Smooth muscle cell of the brain vasculature (primary cell): ENCODE measurements around the gene MSI2.

Experiments used
- DNase-seq: peaks from one replicate; pipeline ENCODE4 v3.0.0-alpha.2; 2012; ENCODE audit warnings: low read depth, low spot score

MSI2 gene

DNA sequence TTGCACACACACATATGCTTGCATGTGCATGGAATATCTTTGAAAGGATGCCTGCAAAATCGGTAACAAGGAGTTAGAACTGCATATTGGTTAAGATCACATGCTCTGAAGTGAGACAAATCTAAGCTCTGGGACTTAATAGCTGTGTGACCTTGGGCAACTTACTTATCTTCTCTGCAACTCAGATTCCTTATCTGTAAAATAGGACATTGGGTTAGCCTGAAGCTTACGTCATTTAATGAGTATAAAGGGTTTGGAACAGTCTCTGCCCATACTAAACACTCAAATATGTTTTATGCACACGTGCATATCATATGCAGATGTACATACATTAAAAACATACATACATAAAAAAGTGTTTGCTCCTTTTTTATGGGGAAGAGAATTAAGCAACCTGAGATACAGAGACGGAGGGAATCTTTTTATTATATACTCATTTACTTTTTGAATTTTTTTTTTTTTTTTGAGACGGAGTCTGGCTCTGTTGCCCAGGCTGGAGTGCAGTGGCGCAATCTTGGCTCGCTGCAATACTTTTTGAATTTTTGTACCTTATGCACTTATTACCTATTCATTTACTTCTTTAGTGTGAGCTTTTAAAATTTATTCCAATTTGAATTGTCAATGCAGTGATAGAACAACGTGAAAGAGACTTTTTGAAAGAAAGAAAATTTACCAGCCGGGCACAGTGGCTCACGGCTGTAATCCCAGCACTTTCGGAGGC lies 282.6 kb downstream of the MSI2 start:
- DNase-seq = no peak

DNA sequence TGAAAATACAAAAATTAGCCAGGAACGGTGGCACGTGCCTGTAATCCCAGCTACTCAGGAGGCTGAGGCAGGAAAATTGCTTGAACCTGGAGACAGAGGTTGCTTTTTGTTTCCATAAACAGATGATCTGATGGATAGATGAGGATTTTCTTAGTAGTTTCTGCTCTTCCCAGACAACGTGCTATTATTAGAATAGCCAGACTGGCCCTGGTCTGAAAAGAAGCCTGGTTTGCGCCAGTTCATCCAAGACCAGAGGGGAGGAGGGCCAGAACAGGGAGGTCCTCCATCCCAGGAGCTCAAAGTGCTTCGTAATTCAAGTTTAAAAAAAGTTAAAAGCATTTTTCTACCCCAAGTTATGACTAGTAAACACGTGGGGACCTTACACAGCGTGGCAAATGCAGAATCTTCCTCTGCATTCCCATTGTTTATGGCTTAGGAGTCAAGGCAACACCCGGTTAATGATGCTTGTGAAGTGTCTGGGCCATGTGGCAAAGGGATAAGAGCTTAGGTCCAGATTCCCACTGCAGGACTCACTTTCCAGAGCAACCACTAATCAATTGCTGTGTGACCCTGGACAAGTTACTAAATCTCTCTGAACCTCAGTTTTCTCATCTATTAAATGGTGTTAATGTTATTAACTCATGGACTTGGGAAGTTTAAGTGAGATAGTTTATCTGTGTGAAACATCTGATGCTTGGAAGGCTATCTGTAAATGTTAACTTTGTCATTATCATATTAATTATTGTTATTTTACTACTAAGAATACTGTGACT lies 283.4 kb downstream of the MSI2 start:
- no peak for DNase-seq

DNA sequence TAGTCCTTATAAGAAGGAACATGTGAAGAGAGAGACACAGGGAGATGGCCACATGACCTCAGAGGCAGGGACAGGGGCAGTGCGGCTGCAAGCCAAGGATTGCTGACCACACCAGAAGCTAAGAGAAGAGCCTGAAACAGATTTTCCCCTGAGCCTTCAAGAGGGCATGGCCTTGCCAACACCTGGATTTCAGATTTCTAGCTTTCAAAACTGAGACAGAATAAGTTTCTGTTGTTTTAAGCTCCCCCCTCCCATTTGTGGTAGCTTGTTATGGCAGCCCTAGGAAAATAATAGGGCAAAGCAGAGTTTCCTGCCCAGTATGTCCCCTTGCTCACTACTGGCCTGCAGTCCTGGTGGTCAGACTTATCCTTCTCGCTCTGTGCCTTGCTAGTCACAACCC lies 284.3 kb downstream of the MSI2 start:
- DNase-seq = no peak

DNA sequence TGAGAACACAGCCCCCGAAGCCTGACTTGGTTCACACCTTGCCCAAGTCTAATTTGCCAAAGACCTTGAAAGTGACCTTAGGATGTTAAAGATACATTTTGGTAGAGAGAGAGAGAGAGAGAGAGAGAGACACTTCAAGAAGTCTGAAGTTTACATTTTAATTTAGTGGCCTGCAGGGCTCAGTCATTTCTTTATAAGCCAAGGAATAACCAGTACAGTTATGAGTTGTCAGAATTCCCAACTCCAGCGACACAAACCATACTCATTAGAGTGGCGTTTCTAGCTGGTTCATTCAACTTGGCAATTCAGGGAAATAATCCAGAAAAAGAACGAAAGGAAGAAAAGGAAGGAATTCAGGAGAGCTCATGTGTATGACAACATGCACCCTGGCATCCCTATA lies 284.7 kb downstream of the MSI2 start:
- no peak for DNase-seq

DNA sequence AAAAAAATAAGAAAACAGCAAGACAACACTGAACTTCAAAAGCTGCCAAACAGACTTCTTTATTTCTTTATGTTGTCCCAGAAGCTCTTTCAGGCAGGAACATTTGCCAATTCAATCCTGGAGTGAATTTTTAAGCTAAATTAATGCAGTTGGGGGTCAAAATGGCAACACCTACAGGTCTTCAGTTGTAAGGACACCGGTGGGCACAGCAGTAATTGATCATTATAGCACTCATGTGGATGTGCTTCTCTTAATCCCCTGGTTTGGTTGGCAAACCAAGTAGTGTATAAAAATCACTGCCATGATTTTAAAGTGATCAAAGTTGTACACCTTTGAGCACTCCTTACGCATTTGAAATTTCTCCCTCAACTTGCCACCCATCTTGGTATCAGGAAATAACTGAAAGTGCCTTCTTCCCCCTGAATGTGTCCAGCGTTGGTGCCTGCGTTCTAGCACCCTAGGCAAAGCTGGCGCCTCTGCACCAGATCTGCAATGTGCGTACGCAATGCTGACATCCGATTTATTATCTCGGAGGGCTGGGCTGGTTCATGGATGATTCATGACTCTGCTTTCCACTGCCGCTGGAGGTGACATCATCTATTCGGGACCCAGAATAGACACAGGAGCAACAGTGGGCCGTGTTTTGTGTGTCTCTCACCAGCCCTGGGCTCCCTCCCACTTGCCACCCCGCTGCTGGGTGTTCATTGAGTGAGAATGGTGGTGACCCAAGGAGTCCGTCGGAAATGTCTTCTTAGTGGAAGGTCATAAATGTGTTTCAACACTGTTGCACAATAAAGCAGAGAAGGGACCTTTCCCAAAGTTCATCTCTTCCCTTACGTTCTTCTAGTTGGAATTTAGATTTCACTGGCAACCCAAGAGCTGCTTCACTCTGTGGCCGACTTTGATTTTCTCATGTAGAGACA lies 285.4 kb downstream of the MSI2 start:
- no peak for DNase-seq

DNA sequence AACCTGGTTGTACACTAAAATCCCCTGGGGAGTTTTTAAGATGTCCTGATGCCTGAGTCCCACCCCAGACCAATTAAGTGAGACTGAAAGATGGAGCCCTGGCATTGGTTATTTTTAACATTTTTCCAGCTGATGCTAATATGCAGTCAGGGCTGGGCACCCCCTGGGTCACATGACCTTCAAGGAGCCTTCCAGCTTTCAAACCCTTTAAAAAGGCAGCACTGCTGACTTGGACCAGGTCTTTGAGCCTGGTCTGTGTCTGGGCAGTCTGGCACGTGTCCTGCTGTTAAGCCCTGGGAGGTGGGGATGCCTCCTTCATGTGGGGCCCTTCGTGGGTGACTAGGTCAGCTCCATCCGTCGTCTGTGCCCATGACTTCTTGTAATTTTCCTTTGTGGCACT lies 286.2 kb downstream of the MSI2 start:
- DNase-seq = no peak

DNA sequence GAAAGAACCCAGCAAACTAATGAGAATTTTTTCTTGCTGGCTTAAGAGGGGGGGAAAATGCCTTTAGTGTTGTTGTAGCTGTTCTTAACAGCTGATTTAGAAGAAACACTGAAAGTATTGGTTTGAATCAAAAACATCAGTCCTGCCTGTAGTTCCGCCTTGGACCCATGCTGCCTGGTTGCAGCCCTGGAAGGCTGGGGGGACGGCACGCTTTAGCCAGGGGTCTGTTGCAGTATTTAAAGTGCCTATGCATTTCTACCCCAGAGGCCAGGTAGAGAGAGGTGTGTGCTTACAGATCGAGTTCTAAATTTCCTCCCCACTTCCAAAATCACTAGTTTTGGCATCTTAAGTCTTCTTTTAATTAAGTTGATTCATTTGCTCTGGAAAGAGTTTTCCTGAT lies 286.9 kb downstream of the MSI2 start:
- DNase-seq = no peak

DNA sequence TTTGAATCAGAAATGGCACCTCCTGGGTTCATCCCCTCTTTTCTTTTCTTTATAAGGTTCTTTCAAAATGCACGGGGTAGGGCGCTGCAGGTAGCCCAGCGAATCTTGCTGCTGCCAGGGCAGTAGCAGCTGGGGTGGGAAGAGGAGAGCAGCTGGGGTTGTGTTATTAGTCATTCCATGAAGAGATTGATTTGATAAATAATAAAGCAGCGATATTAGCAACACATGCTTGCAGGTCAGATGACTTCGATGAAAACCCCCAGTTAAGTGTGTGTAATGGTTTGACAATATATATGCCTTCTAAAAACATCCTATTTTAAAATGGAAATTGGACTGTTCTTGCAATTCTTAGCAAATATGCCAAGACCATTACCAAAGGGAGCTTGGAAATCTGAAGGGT lies 288.1 kb downstream of the MSI2 start:
- no peak for DNase-seq

DNA sequence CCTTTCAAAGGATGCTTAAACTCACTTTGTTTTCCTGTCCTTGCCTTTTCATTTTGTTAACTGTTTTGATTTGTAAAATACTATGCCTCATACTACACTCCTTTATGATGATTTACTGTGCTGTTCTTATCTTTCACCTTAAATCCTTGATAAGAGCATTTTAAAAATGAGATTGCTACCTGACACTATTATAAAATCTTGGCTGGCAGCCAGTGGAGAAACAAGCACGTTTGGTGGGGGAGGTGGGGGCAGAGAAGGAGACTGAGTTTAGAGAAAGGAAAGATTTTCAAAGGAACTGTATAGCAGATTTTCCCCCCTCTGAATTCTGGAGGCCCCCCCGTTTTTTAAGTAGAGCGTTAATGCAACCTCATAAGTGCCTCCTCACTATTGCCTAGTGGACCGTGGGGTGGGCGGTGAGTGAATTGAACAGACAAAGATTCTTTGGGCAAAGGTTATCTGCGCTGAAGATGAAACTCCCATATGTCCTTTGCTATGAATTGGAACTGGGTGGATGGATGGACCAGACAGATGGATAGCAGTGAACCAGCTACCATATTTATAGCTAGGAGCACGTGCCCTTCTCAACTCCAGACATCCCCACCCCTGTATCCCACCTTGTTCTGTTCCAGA lies 288.6 kb downstream of the MSI2 start:
- no peak for DNase-seq

DNA sequence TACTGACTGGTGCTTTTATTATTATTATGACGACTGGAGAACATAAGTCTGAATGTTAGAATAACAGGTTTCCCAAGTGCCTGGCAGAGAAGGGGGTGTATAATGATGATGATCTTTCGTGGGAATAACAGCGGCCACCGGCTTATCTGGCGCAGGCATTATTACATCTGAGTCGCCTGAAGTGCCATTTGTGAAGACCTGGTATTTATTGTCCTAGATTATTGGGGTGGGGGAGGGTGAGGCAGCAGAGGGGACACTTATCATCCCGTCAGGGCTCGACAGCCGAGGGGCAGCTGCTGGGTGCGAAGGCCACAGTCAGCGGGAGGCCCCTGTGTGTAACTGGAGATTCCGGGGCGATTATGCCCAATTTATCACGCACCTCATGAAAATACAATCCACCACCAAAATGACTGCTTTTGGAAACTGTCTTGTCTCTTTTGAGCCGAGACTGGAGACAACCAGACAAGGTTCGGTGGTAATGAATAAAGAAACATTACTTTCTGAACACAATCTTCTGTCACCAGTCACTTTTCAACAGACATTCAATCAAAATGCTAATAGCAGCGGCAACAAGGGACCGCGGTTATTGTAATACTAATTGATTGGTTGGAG lies 289.5 kb downstream of the MSI2 start:
- no peak for DNase-seq

DNA sequence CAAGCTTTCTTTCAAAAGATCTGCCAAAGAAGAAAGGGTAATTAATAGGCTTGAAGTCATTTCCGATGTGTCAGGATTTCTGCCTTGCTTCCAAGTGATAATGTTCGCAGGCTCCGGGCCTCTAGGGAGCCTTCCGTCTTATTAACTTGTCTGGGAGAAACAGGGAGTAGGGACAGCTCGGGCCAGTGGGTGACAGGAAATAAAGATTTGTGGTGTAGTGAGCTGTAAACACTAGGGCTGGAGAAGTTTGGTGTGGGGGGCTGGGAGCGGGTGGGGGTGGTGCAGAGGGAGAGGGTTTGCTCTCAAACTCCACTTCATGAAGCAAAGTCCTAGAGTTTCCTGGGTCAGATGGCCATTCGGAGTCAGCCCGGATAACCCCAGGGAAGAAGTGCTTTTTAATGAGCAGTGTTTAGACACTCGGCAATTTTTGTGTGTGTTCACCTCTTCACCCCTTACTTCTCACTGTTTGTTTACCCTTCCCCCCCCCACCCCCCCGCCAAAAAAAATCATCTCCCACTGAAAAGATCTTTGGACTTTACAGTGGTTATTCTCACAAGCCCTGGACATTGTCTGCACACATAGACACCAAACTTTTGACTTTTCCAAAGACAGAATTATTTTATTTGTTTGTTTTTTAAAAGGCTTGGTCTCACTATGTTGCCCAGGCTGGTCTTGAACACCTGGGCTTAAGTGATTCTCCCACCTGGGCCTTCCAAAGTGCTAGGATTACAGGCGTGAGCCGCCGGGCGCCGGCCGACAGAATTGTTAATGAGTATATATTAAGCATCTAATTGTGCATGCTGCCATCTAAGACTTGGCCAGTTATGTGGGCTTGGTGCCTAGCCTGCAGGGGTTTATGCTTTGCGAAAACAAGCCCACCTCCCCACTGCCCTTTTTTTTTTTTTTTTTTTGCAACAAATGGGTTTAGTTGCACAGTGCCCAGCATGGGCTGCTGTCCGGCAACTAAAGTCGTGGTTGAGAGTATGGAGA lies 292.4 kb downstream of the MSI2 start:
- no peak for DNase-seq

DNA sequence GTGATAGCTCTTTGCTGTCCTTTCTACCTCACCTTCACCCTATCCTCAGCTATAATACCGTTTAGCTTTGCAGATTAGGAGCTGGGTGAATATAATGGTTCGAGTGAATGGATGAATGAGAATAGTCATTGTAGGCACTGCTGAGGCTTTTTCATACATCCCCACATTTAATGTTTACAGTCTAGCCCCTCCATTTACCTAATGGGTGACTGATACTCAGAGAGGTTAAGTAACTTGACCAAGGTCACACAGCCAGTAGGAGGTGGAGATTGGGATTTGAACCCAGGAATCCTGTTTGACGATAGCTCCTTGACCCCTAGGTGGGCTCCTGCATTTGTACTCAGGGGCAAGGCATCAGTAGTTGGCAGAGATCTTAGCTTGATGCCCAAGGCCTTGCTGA lies 293.1 kb downstream of the MSI2 start:
- no peak for DNase-seq

DNA sequence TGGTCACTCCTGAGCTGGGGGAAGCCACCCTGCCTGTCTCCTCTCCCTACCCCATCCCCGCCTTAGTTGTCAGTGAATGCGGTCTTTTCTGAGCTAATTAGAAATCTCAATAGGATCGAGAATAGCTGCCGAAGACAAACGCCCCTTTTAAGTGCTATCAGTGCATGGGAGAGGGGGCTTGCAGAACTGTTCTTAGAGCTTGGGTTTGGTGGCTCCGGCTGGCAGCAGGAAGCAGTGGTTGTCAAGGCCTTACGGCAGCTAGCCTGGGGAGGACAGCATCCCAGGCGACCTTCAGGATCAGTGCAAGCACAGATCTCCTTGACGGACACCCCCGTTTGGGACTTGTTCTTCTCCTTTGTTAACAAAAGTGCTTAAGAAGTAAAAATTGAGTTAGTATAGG lies 293.7 kb downstream of the MSI2 start:
- no peak for DNase-seq

DNA sequence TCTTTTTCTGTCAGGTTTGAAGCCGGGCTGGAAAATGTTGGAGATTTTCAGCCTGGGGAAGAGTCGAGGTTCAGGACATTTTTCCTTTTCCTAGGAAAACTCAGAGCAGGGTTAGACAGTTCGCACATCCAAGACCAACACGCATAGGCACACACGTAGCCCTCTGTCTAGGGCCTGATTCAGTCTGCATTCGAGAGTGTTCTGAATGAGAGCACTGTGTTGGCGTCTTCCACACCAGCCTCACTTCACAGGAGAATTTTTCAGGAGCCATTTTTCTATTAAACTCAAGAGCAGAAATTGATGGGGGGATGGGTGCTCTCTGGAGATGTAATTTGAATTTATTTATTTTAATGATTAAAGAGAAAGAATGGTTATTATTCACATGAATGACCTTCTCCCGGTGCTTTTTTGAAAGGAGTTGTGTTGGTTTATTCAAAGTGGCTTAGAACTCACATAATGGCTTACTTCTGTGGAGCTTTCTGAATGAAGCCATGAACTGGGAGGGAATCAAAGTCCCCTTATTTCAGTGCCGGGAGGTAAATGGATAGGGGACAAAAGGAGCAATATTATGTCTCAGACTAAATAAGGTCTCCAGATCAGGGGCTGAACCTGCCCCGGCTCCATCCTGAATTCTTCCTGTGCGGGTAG lies 294.5 kb downstream of the MSI2 start:
- DNase-seq = no peak

DNA sequence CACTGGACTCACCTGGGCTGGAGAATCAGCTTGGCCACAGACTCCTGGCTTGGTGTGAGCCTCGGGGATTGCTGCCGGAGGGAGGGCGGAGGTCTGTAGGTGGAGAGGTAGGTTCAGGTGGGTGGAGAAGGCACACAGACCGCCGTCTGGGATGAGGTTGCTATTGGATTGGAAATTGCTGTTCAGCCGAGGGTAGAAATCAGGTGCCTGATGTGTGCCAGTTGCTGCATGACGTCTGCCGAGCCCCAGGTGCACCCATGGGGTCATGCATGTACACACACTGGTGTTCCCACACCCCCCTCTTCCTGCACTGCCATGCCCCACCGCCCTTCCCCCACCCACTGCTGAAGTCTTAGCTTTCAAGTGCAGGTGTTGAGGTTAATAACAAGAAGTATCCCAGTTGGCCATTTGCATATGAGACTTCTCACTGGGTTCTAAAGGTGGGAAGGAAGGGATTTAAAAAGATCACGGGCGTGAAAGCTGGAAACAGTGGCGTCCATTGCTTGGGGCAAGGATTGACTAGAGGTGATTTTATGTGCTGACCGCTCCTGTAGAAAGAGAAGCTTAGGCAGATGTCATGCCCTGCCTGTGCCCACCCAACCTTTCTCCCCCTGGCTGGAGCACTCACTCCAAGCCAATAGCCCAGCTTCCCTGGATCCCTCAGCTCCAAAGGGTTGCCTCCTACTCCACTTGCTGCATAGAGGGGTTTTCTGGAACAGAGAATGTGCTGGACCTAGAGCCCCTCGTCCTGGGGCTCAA lies 295.2 kb downstream of the MSI2 start:
- DNase-seq = no peak

DNA sequence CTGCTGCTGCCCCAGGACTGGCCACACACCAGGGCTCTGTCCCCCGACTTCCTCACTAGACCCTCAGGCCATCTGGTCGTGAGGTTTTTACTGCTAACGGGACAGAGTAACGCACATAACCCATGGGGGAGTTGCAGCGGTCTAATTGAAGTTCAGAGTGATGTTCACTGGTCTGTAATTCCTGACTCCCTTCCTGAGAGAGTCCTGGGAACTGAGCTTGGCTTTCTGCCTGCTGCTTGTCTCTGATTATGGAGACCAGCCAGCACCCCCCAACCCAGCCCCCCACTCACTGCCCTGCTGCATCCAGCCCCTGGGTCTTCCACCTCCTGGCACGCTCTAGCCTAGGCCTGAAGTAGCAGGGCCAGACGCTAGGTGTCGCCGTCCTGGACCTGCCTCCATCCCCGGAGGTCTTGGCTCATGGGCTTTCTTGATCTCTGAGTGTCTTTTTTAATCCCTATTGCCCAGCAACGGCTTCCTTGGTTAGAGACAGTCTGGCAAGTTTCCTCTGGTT lies 295.8 kb downstream of the MSI2 start:
- no peak for DNase-seq

DNA sequence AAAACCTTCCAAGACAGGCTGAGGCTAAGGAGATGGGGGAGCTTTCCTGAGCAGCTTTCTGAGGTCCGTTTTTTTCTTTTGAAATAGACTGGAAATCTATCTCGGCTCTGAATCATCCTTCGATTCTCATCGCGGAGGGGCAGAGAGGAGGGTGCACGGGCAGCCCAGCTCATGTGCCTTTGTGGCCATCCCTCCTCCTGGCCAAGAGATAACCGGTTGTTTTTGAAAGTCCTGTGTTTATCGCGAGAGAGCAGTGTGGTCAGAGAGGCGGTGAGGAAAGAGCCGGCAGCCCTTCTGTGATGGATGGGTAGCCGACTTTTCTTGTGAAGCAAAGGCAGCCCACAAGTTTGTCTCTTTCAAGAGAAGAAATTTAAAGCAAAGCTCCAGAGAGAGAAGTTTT lies 297.2 kb downstream of the MSI2 start:
- DNase-seq = no peak

DNA sequence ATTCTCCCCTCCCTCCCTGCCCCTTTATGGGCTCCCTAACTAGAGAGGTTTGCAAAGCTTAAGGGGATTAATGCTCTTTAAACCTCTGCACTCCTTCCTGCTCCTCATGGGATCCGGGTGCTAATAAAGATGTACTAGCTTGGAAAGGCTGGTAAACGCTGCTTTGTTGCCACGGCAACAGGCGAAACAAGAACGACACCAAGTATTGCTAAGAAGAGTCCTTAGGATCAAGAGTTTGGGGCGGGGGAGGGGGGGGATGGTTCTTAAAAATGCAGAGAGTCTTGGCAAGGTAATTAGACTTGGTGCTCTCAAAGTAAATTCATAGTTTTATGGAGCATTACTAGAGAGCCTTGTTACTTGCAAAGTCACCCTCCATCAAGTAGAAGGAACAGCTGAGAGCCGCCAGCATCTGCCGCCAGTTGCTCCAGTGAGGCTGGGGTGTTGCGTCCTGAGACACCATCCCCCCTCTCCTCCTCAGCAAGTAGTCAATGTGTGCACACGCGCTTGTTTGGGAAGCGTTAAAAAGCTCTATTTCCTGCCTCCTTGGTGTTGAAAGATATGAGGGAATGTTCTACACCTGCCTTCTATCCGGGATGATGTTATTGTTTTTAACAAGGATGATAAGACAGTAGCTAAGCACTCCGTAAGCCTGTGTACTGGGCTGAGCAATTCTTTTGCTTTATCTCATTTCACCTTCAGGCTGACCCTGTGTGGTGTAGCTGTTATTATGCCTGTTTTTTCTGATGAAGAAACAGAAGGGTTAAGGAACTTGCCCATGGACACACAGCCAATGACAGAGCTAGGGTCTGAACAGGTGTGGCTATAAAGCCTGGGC lies 297.9 kb downstream of the MSI2 start:
- DNase-seq = no peak
